Right lobe of liver (tissue), 6 donors: ENCODE measurements around the gene GNAZ. TPM values are rescaled to one million over a fixed set of nuclear protein-coding genes. Genes with fewer than 3 reads are reported as not detected.

ENCODE experiments used
- ATAC-seq, 4 donors: fragments of 200-7000 bp; cut with Tn5 transposase; one replicate each; pipeline ENCODE4 v1.9.1; 2020; ENCODE audit warnings: mild to moderate bottlenecking in 4 of 4, moderate library complexity in 4 of 4
- DNase-seq, 3 donors: peaks; one replicate each; pipeline ENCODE4 v3.0.0-alpha.2; 2020
- H3K27ac ChIP-seq, 3 donors: fragments of 200-600 bp; one replicate each; pipeline ENCODE4 v1.8.0; 2022
- H3K27me3 ChIP-seq, 2 donors: fragments of 200-600 bp; one replicate each; pipeline ENCODE4 v1.8.0; 2022
- H3K36me3 ChIP-seq, 4 donors: fragments of 200-600 bp; sonication (generic) in 1 of 4; one replicate each; pipeline versions ENCODE4 v1.5.1 to v1.8.0; 2017 to 2022; ENCODE audit warnings: control low read depth in 1 of 4
- H3K4me1 ChIP-seq, 4 donors: fragments of 200-600 bp; sonication (generic) in 1 of 4; one replicate each; pipeline versions ENCODE4 v1.5.1 to v1.8.0; 2017 to 2022; ENCODE audit warnings: control low read depth in 1 of 4
- H3K4me3 ChIP-seq, 3 donors: fragments of 200-600 bp; one replicate each; pipeline ENCODE4 v1.8.0; 2022
- H3K9me3 ChIP-seq, 4 donors: fragments of 200-600 bp; sonication (generic) in 1 of 4; one replicate each; pipeline versions ENCODE4 v1.5.1 to v1.8.0; 2017 to 2022; ENCODE audit warnings: control low read depth in 1 of 4
- CTCF ChIP-seq, 4 donors: fragments of 200-600 bp in 3 of 4; fragments of 450-650 bp in 1 of 4; IDR thresholded peaks; one replicate each; pipeline versions ENCODE4 v1.5.1 to v1.8.0; 2016 to 2022; ENCODE audit warnings: antibody characterized with exemption in 4 of 4, mild to moderate bottlenecking in 2 of 4
- POLR2A ChIP-seq: fragments of 450-650 bp; IDR thresholded peaks from one replicate; pipeline ENCODE4 v1.6.1; 2017; ENCODE audit warnings: antibody characterized with exemption, mild to moderate bottlenecking
- WGBS: methylation state at CpG from one replicate; pipeline ENCODE4 v1.1.6; 2018; ENCODE audit warnings: low coverage, low lambda C conversion rate; ENCODE audit not compliant: insufficient coverage; ENCODE audit errors: missing lambda C conversion rate; 5-methylcytosine and 5-hydroxymethylcytosine counted together
- intact Hi-C, 2 donors: fragments of 100-400 bp; cut with DNase I; formaldehyde crosslinking; loops; one replicate each; pipeline versions ENCODE4 v1.11.2 to v1.14.1; 2022
- total RNA-seq, 6 experiments: library from RNA; depleted of rRNA in 2 of 6; stranded (reverse); fragments of >200 nt in 2 of 6; fragmentation: NEBNext Ultra II Directional in 3 of 6; extraction: Animal tissue kit (Norgen Biotek cat#: 25700) in 3 of 6; gene quantifications; one replicate each; pipeline versions ENCODE4 v1.1.0 to v1.2.4, GENCODE V29; 2016 to 2023
- donor health status: DM: no; HTN: yes; CAD: no.
- donor health status: DM: no; HTN: no; CAD: no.
- donor health status: DM: no; HTN: no; CAD: no.
- donor health status: DM: no; HTN: yes; CAD: no.
- donor health status: DM: no; HTN: yes; CAD: no.

GNAZ gene
- total RNA-seq, 6 experiments from 2014 or later, result 0.15 to 1.5 (median 0.53) TPM

- Histone ChIP-seq H3K27ac (no peak overlapping the region), H3K27me3 (no peaks in the 10 kb centered on the region), H3K9me3 (no peaks in the 10 kb centered on the region), H3K4me3 (no peak overlapping the region), H3K36me3 (no peaks in the 10 kb centered on the region), H3K4me1 (no peaks in the 10 kb centered on the region)
- intact Hi-C loops, result no loop called here
- ATAC-seq, result peak in 2 of 4 donors; percentile 40 to 58
- TF ChIP-seq CTCF (IDR thresholded peaks at IDR 0.05) (no peak), POLR2A (no peak)
- WGBS, result 89% methylated on average over 3 of the region's 7 CpGs
- no peak for DNase-seq
Observed at GRCh38 chr22:23118647-23119493, 48.6 kb downstream of the GNAZ start.

- ATAC-seq (peak in 1 of 4 donors; percentile 22), DNase-seq (no peak)
- intact Hi-C loops, result no loop called here
- no peaks in the 10 kb centered on the region for H3K4me1 ChIP-seq
- H3K36me3 ChIP-seq, result no peaks in the 10 kb centered on the region
- no peak overlapping the region for H3K27ac ChIP-seq
- H3K27me3 ChIP-seq, result no peaks in the 10 kb centered on the region
- TF ChIP-seq CTCF (IDR thresholded peaks at IDR 0.05), result no peak
- no peak for TF ChIP-seq POLR2A
- no peak overlapping the region for H3K4me3 ChIP-seq
- WGBS, result 71% methylated on average over 11 of the region's 15 CpGs
- H3K9me3 ChIP-seq, result no peaks in the 10 kb centered on the region
Observed at GRCh38 chr22:23119494-23120414, 49.4 kb downstream of the GNAZ start.

GRCh38 chr22:23120415-23120899 is 50.1 kb downstream of the GNAZ start:
- no peak overlapping the region for H3K27ac ChIP-seq
- no peak for DNase-seq
- ATAC-seq, result no peak
- intact Hi-C loops, result no loop called here
- WGBS, result 89% methylated on average over 7 of the region's 7 CpGs
- no peaks in the 10 kb centered on the region for H3K4me1 ChIP-seq
- no peaks in the 10 kb centered on the region for H3K27me3 ChIP-seq
- no peaks in the 10 kb centered on the region for H3K9me3 ChIP-seq
- no peaks in the 10 kb centered on the region for H3K36me3 ChIP-seq
- TF ChIP-seq POLR2A, result no peak
- no peak for TF ChIP-seq CTCF (IDR thresholded peaks at IDR 0.05)
- H3K4me3 ChIP-seq, result no peak overlapping the region

- no peak for ATAC-seq
Observed at GRCh38 chr22:23121000-23121421, 50.7 kb downstream of the GNAZ start.

More at GRCh38 chr22:23121000-23121421, 50.7 kb downstream of the GNAZ start:
- DNase-seq, result no peak
- Histone ChIP-seq H3K27me3 (no peaks in the 10 kb centered on the region), H3K36me3 (no peaks in the 10 kb centered on the region), H3K9me3 (no peaks in the 10 kb centered on the region), H3K4me3 (no peak overlapping the region), H3K4me1 (no peaks in the 10 kb centered on the region), H3K27ac (no peak overlapping the region)
- 67% methylated on average over 1 of the region's 4 CpGs for WGBS
- no peak for TF ChIP-seq POLR2A
- no peak for TF ChIP-seq CTCF (IDR thresholded peaks at IDR 0.05)
- intact Hi-C loops, result no loop called here
